IPS-NIHi11 (cell line): ENCODE results near the gene TRIM72.
"Not testable (repeated sequence)": the region's sequence is repeated elsewhere in the genome, so short reads cannot be mapped to it uniquely, and the experiment has no call there.

Source experiments
- DNase-seq: peaks from one replicate; pipeline ENCODE4 v3.0.0; 2012; ENCODE audit warnings: mixed read lengths, low spot score

The TRIM72 gene, protein sequence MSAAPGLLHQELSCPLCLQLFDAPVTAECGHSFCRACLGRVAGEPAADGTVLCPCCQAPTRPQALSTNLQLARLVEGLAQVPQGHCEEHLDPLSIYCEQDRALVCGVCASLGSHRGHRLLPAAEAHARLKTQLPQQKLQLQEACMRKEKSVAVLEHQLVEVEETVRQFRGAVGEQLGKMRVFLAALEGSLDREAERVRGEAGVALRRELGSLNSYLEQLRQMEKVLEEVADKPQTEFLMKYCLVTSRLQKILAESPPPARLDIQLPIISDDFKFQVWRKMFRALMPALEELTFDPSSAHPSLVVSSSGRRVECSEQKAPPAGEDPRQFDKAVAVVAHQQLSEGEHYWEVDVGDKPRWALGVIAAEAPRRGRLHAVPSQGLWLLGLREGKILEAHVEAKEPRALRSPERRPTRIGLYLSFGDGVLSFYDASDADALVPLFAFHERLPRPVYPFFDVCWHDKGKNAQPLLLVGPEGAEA

DNA sequence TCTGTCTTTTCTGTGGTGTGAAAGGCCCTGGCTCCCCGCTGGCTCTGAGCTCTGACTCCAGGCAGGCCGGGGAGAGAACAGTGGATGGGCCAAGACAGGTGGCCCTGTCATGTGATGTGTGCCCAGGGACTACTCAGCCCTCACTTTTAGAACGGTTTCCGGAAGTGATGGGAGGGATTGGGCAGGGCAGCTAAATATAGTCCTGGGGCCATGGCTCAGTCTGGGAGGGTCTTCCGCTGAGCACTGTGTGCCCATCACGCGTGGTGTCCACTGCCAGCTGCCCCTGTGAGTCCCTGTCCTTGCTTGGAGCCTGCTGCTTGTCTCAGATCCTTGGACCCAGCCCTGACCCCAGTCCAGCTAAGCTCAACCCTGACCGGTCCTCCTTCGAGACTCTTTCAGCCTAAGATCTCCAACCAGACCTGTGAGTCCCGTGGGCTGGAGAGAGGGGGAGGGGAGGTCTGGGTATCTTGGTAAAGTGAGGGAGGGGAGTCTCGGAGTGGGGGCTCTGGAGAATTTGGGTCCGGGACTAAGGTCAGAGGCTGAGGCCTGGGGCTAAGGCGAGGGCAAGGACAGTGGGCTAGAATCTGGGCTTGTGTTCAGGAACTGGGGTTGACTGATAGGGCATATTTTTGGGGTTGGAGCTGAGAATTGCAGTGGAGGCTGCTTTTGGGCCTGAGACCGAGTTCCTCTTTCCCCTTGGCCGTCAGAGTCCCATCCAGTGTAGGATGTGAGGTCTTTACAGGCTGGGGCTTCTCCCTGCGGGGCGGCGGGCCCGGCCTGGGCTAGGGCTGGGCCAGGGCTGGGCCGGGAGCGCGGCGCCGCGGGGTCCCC, at the start of gene TRIM72:
Gene TRIM72 (plus strand): TSS at position 243 of the 831 bp plus-strand sequence. CDS start 620 bp downstream, outside the sequence.
- DNase-seq: no peak

- DNase-seq: no peak
Observed at GRCh38 chr16:31167315-31167714, 46.6 kb upstream of the TRIM72 start.

DNA sequence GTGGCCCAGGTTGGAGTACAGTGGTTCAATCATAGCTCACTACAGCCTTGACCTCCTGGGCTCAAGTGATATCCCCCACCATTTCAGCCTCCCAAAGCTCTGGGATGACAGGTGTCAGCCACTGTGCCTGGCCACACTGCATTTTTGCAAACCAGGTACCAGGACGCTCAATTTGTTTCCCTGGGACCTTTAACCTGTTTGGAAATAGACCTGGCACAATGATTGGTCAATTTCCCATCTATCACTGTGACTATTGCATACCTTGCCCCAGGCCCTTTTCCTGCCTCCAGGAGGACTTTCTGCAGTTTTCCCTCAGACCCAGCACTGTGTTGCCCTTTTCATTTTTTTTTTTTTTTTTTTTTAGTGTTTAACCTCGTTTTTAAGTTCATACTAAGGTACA, 45.1 kb upstream of the TRIM72 start:
- DNase-seq: no peak

- DNase-seq: not testable (repeated sequence)
Observed at GRCh38 chr16:31170048-31170447, 43.9 kb upstream of the TRIM72 start.

GRCh38 chr16:31177136-31177535, 36.8 kb upstream of the TRIM72 start:
- DNase-seq: no peak

- DNase-seq: no peak
Observed at GRCh38 chr16:31179219-31179746, 34.6 kb upstream of the TRIM72 start.

DNA sequence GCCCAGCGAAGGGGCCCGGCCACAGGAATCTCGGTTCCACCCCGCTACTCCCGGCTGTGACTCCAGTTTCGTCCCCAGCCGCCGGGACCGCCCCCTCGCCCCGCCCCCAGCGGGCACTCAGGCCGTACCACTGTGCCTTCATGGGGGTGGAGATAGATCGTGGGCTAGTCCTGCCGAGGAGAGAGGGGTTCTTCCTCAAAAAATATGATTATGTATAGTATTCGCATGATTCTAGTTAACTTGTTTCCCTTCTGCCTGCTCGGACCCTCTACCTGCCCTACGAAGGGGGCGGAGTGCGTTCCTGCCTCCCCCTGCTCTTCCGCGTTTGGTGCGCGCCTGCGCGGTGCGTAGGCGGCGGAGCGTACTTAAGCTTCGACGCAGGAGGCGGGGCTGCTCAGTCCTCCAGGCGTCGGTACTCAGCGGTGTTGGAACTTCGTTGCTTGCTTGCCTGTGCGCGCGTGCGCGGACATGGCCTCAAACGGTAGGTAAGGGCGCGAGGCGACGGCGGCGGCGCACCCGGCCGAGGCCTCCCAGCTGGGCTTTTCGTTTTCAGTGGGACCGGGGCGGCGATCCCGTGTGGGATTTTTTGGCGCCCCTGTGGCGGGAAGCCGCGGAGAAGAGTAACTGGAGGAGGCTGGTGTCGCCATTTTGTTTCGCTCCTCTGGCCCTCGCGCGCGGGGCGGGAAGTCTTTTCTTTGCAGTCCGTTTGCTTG, 34.0 kb upstream of the TRIM72 start, which contains the start of gene FUS:
Gene FUS (plus strand): TSS at position 393 of the 713 bp plus-strand sequence. CDS start 76 bp downstream, at position 469.
- peak; percentile 97 for DNase-seq

DNA sequence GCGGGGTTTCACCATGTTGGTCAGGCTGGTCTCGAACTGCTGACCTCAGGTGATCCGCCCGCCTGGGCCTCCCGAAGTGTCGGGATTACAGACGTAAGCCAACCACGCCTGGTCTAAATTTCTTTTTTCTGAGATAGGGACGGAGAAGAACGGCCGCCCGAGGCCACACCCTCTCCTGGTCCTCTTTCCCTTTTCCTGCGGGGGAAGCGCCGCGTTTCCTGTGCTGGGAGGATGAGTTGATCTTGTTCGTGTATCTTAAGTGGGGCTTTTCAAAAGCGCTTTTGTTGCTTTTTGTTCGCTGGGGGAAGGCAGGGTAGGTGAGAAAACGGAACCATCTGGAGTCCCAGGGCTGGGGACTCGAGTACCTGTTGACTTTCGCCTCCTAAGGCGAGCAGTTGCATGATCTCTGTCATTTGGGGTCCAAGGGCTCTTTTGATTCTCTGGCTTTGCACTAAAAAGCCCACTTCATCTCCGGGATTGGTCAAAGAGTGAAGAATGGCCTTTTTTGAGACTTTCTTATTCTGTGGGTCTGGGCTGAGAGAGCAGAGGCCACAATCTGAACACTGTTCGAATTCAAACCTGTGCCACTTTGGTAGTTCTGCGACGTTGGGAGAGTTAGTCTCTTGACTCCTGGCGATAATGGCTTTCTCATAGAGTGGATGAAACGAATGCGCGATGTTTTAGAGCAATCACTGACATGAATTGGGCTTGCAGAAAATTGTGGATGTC, 32.7 kb upstream of the TRIM72 start:
- DNase-seq: no peak

- no peak for DNase-seq
Observed at GRCh38 chr16:31182391-31182790, 31.5 kb upstream of the TRIM72 start.

DNA sequence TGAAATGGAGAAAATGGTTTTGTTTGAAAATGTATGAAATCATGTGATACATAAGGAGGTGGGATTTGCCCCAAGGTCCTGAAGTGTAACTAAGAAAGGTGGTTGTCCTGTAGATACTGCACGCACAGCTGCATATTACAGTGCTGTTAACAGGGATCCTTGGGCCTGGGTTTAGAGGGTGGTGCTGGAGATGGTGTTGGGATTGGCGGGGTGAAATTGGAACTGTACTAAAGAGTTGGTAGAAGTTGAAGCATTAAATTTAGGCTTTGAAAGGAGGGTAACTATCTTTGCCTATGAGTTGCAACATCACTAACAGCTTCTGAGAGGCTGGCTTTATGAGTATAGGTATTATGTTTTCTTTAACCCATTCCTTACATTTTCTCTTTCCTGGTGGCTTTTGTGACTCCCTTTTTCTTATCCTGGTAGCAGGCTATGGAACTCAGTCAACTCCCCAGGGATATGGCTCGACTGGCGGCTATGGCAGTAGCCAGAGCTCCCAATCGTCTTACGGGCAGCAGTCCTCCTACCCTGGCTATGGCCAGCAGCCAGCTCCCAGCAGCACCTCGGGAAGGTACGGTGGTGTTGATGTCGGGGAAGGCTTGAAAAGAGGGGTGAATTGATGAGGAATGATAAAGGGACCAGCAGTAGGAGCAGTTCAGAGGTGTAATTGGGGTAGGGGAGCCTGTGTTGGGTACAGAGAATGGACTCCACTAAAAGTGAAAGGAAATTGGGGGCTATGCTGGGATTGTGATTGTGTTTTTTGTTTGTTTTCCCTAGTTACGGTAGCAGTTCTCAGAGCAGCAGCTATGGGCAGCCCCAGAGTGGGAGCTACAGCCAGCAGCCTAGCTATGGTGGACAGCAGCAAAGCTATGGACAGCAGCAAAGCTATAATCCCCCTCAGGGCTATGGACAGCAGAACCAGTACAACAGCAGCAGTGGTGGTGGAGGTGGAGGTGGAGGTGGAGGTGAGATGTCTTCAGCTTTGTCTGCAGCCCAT, 30.2 kb upstream of the TRIM72 start:
- DNase-seq: no peak

- no peak for DNase-seq
Observed at GRCh38 chr16:31184888-31185287, 29.0 kb upstream of the TRIM72 start.

- no peak for DNase-seq
Observed at GRCh38 chr16:31185339-31185738, 28.6 kb upstream of the TRIM72 start.

DNA sequence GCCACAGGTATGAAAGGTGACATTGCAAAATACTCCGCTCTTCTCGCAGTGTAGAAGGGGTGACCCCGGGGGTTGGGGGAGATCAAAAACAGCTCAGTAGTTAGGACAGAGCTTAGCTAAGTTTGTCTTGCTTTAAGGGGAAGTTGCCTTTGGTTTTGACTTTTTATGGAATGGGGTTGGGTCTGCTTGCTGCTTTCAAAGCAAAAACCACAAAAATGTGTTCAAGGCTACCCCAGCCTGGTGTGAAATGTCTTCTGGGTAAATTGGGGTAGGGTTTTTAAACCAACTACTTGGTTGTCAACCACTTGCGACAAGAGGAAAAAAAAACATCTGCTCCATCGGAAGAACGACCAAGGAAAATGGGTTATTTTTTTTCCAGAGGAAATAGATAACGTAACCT, 27.7 kb upstream of the TRIM72 start:
- no peak for DNase-seq

DNA sequence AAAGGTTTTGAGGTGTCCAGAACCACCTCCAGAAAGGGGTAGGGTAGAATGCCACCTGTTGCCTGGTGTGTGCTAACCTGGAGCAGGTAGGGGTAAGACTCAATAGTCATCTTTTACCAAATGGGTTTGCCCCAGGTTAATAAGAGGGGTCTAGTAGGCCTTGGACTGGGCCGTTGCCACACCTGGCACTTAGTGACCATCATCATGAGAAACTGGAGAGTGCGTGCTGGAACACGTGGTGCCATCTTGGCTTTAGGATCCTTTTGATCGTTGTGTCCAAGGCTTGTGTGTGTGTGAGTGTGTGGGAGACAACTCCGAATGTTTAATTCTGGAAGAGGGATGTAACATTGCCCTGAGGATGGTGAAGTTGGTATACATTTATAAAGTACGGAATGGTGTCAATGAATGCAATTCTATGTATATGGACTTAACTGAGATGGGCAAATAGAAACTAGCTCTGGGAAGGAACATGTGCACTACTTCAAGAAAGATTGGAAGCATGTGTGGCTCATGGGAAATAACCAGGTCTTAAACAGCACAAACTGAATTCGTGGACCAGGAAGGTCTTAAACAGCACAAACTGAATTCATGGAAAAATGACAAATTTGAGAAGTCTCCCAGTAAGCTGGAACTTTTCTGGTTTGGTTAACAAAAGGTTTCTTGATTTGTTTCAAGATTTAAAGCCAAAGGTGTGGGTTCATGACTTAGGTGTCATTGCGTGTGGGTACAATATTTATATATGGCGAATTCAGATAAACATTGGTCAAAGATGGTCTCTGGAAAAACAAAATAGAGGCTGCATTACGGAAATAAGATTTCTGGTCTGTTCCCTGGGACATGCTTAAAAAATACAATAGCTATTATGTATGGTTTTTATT, 26.8 kb upstream of the TRIM72 start:
- no peak for DNase-seq

GRCh38 chr16:31187808-31188189, 26.1 kb upstream of the TRIM72 start:
- DNase-seq: no peak

DNA sequence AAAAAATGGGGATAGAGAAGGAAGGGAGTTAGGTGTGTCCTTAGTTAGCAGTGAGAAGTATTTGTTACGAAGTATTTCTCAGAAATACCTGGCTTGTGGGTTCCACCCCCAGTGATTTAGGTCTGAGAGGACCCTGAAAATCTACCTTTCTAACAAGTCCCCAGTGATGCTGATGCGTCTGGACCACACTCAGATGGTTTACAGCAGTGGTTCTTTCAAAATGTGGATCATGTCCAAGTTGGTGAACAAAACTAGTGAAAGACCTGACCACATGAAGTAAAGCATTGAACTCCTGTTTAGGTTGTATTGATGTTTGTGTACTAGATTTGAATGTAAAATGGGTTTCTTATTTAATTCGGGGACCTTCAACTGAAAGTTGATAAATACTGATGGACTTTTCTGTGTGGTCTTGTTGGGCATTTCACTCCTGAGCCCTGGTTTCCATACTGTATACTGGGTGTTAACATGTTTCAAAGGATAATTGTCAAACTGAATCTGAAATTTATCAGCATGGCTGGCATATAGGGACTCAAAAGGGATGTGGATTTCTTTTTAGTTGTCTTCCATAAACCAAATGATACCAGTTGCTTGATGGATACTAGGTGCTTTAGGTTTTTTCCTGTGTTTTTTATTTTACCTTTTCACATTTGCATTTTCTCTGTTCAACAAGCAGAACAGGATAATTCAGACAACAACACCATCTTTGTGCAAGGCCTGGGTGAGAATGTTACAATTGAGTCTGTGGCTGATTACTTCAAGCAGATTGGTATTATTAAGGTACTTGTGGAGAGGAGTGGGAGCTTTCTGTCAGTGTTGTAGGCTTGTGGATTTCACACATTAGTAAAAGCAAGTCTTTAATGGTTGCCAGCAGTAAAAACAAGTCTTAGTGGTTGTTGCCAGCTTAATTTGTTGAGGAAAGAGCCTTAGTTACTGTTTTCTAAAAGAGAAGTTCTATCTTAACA, 25.2 kb upstream of the TRIM72 start:
- DNase-seq: no peak

GRCh38 chr16:31189412-31189778, 24.5 kb upstream of the TRIM72 start:
- no peak for DNase-seq

GRCh38 chr16:31190061-31190460, 23.9 kb upstream of the TRIM72 start:
- no peak for DNase-seq
